ENCODE measurements around the gene FLCN. TPM values are rescaled to one million over a fixed set of nuclear protein-coding genes. Genes with fewer than 3 reads are reported as not detected.
A peak's percentile ranks its signal among the peaks of the same experiment; 100 is the strongest.

The FLCN gene
- total and polyA plus RNA-seq, 12 donors: 10.2 to 101 (median 34.3) TPM

- Histone ChIP-seq H3K4me3 (no peak overlapping the region), H3K27ac (peak overlapping the region in 1 of 5 donors; percentile 45), H3K9me3 (replicated peaks in 1 of 3) (no peaks in the 10 kb centered on the region), H3K4me1 (replicated peaks in 1 of 2) (peaks cover 0 to 28% of the 10 kb centered on the region in 2 donors), H3K36me3 (replicated peaks in 1 of 2) (peaks cover 0 to 13% of the 10 kb centered on the region in 2 donors), H3K27me3 (no peaks in the 10 kb centered on the region)
- WGBS, 4 donors: 67 to 81% (median 78%) methylated on average over 3 to 11 of the region's 11 CpGs
- DNase-seq: no peak
- TF ChIP-seq POLR2A (IDR thresholded peaks at IDR 0.05): no peak
- TF ChIP-seq, protein P1, sequence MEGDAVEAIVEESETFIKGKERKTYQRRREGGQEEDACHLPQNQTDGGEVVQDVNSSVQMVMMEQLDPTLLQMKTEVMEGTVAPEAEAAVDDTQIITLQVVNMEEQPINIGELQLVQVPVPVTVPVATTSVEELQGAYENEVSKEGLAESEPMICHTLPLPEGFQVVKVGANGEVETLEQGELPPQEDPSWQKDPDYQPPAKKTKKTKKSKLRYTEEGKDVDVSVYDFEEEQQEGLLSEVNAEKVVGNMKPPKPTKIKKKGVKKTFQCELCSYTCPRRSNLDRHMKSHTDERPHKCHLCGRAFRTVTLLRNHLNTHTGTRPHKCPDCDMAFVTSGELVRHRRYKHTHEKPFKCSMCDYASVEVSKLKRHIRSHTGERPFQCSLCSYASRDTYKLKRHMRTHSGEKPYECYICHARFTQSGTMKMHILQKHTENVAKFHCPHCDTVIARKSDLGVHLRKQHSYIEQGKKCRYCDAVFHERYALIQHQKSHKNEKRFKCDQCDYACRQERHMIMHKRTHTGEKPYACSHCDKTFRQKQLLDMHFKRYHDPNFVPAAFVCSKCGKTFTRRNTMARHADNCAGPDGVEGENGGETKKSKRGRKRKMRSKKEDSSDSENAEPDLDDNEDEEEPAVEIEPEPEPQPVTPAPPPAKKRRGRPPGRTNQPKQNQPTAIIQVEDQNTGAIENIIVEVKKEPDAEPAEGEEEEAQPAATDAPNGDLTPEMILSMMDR (IDR thresholded peaks at IDR 0.05): no peak
- intact Hi-C loops (cut with DNase I): no loop called here
These were observed 45.6 kb downstream of the FLCN start for GRCh38 chr17:17191346-17191792.

GRCh38 chr17:17190188-17190587, 46.8 kb downstream of the FLCN start:
- peaks cover 0 to 35% of the 10 kb centered on the region in 2 donors for H3K4me1 ChIP-seq (replicated peaks in 1 of 2)
- TF ChIP-seq, protein P1 (IDR thresholded peaks at IDR 0.05): no peak
- TF ChIP-seq POLR2A (IDR thresholded peaks at IDR 0.05): no peak
- H3K4me3 ChIP-seq: no peak overlapping the region
- 40 to 53% (median 44%) methylated on average over 6 to 7 of the region's 7 CpGs for WGBS, 4 donors
- H3K36me3 ChIP-seq (replicated peaks in 1 of 2): peaks cover 0 to 13% of the 10 kb centered on the region in 2 donors
- H3K27ac ChIP-seq: peak overlapping the region in 1 of 5 donors; percentile 40
- H3K9me3 ChIP-seq (replicated peaks in 1 of 3): no peaks in the 10 kb centered on the region
- DNase-seq: no peak
- intact Hi-C loops (cut with DNase I): no loop called here
- no peaks in the 10 kb centered on the region for H3K27me3 ChIP-seq

GRCh38 chr17:17189559-17189958, 47.4 kb downstream of the FLCN start:
- WGBS, 4 donors: 63 to 72% (median 67%) methylated on average over 3 to 4 of the region's 4 CpGs
- no peak overlapping the region for H3K4me3 ChIP-seq
- no peak overlapping the region for H3K27ac ChIP-seq
- H3K4me1 ChIP-seq (replicated peaks in 1 of 2): peaks cover 0 to 35% of the 10 kb centered on the region in 2 donors
- H3K36me3 ChIP-seq (replicated peaks in 1 of 2): peaks cover 0 to 16% of the 10 kb centered on the region in 2 donors
- TF ChIP-seq, protein P1 (IDR thresholded peaks at IDR 0.05): no peak
- TF ChIP-seq POLR2A (IDR thresholded peaks at IDR 0.05): no peak
- no peaks in the 10 kb centered on the region for H3K27me3 ChIP-seq
- DNase-seq: no peak
- no peaks in the 10 kb centered on the region for H3K9me3 ChIP-seq (replicated peaks in 1 of 3)
- intact Hi-C loops (cut with DNase I): no loop called here

GRCh38 chr17:17188586-17188985, 48.4 kb downstream of the FLCN start:
- intact Hi-C loops (cut with DNase I): no loop called here
- Histone ChIP-seq H3K36me3 (replicated peaks in 1 of 2) (peaks cover 0 to 25% of the 10 kb centered on the region in 2 donors), H3K27ac (no peak overlapping the region), H3K4me1 (replicated peaks in 1 of 2) (peaks cover 0 to 35% of the 10 kb centered on the region in 2 donors), H3K4me3 (no peak overlapping the region), H3K9me3 (replicated peaks in 1 of 3) (no peaks in the 10 kb centered on the region), H3K27me3 (no peaks in the 10 kb centered on the region)
- DNase-seq: no peak
- 83 to 96% (median 95%) methylated on average over 4 of the region's 4 CpGs for WGBS, 4 donors
- TF ChIP-seq, protein P1 (IDR thresholded peaks at IDR 0.05): no peak
- TF ChIP-seq POLR2A (IDR thresholded peaks at IDR 0.05): no peak

Data from adrenal gland (tissue), 12 donors.